HG03064 (cell line): ENCODE measurements around the gene ADRA1B.
"Not testable (repeated sequence)": the region's sequence is repeated elsewhere in the genome, so short reads cannot be mapped to it uniquely, and the experiment has no call there.

Experiments
- ATAC-seq: cut with Tn5 transposase; IDR thresholded peaks from one replicate; pipeline ENCODE4 v1.9.1; 2021; ENCODE audit warnings: low read depth; ENCODE audit not compliant: unreplicated experiment

Gene ADRA1B

GRCh38 chr5:159965031-159965837 lies 49.0 kb downstream of the ADRA1B start:
- ATAC-seq = no peak

- not testable (repeated sequence) for ATAC-seq
Measured at GRCh38 chr5:159965838-159966128, 49.5 kb downstream of the ADRA1B start.

- ATAC-seq = no peak
Measured at GRCh38 chr5:159969966-159970365, 53.7 kb downstream of the ADRA1B start.

GRCh38 chr5:159971038-159971437 lies 54.8 kb downstream of the ADRA1B start:
- no peak for ATAC-seq

GRCh38 chr5:159971514-159971913 lies 55.2 kb downstream of the ADRA1B start:
- ATAC-seq = no peak

GRCh38 chr5:159971931-159972461 lies 55.7 kb downstream of the ADRA1B start:
- ATAC-seq = no peak

GRCh38 chr5:159972538-159973362 lies 56.5 kb downstream of the ADRA1B start:
- no peak for ATAC-seq

GRCh38 chr5:159975462-159976019 lies 59.3 kb downstream of the ADRA1B start:
- no peak for ATAC-seq

- ATAC-seq = no peak
Measured at GRCh38 chr5:159976921-159977320, 60.6 kb downstream of the ADRA1B start.

GRCh38 chr5:159978358-159978757 lies 62.1 kb downstream of the ADRA1B start:
- no peak for ATAC-seq

GRCh38 chr5:159982421-159983173 lies 66.3 kb downstream of the ADRA1B start:
- ATAC-seq = no peak

GRCh38 chr5:159987031-159987674 lies 70.9 kb downstream of the ADRA1B start:
- ATAC-seq = peak; percentile 82

GRCh38 chr5:159990506-159990905 lies 74.2 kb downstream of the ADRA1B start:
- no peak for ATAC-seq

- no peak for ATAC-seq
Measured at GRCh38 chr5:159992566-159992965, 76.3 kb downstream of the ADRA1B start.

- no peak for ATAC-seq
Measured at GRCh38 chr5:159993194-159993593, 76.9 kb downstream of the ADRA1B start.

- ATAC-seq = no peak
Measured at GRCh38 chr5:159995907-159996306, 79.6 kb downstream of the ADRA1B start.

GRCh38 chr5:160001457-160001856 lies 85.2 kb downstream of the ADRA1B start:
- ATAC-seq = no peak

GRCh38 chr5:160007514-160007913 lies 91.2 kb downstream of the ADRA1B start:
- no peak for ATAC-seq

GRCh38 chr5:160008529-160008876 lies 92.2 kb downstream of the ADRA1B start:
- not testable (repeated sequence) for ATAC-seq

GRCh38 chr5:160008877-160009590 lies 92.8 kb downstream of the ADRA1B start, which contains the start of gene TTC1:
Gene TTC1, plus strand, starts transcription at chr5:160009139. Its CDS starts 1,390 bp downstream, at chr5:160010529.
- ATAC-seq = peak; percentile 100
